ENCODE measurements around the gene ADGRL2. TPM values are rescaled to one million over a fixed set of nuclear protein-coding genes. Genes with fewer than 3 reads are reported as not detected.

Gene ADGRL2
- total RNA-seq, 2 donors from 2014 or later: 61.6 to 76.4 TPM

- H3K27me3 Mint-ChIP-seq (ENCODE audit: insufficient read depth): no peaks in the 10 kb centered on the region
- no peaks in the 10 kb centered on the region for H3K9me3 Mint-ChIP-seq
- H3K4me1 Mint-ChIP-seq: peaks cover 6% of the 10 kb centered on the region
- H3K4me3 Mint-ChIP-seq: no peak overlapping the region
- Histone ChIP-seq H3K9me3 (ENCODE audit: control insufficient read depth, low read length) (no peaks in the 10 kb centered on the region), H3K27me3 (ENCODE audit: control insufficient read depth, insufficient read depth, low read length, poor library complexity, severe bottlenecking) (no peaks in the 10 kb centered on the region), H3K27ac (ENCODE audit: low read depth, low read length) (no peak overlapping the region), H3K4me1 (ENCODE audit: control insufficient read depth, insufficient read depth, low read length) (no peaks in the 10 kb centered on the region), H3K4me3 (ENCODE audit: low read length) (no peak overlapping the region), H3K9ac (ENCODE audit: extremely low read depth, low read length, poor library complexity, severe bottlenecking) (no peak overlapping the region), H3K36me3 (ENCODE audit: control insufficient read depth, insufficient read depth, low read length) (no peaks in the 10 kb centered on the region)
- H3K36me3 Mint-ChIP-seq (ENCODE audit: low read depth): peaks cover 7% of the 10 kb centered on the region
- no peak for TF ChIP-seq CTCF (conservative IDR thresholded peaks at IDR 0.05)
- no peak overlapping the region for H3K27ac Mint-ChIP-seq
- 96 to 100% methylated on average over 5 of the region's 5 CpGs for WGBS, 2 experiments (ENCODE audit: insufficient coverage in 1 of 2, insufficient read length in 1 of 2)
- DNase-seq: no peak
Observed at GRCh38 chr1:81899214-81899821, 98.6 kb downstream of the ADGRL2 start.

- Histone ChIP-seq H3K9ac (ENCODE audit: extremely low read depth, low read length, poor library complexity, severe bottlenecking) (no peak overlapping the region), H3K4me1 (ENCODE audit: control insufficient read depth, insufficient read depth, low read length) (no peaks in the 10 kb centered on the region), H3K36me3 (ENCODE audit: control insufficient read depth, insufficient read depth, low read length) (peaks cover 19% of the 10 kb centered on the region), H3K27ac (ENCODE audit: low read depth, low read length) (no peak overlapping the region), H3K4me3 (ENCODE audit: low read length) (no peak overlapping the region), H3K9me3 (ENCODE audit: control insufficient read depth, low read length) (no peaks in the 10 kb centered on the region), H3K27me3 (ENCODE audit: control insufficient read depth, insufficient read depth, low read length, poor library complexity, severe bottlenecking) (no peaks in the 10 kb centered on the region)
- TF ChIP-seq CTCF (conservative IDR thresholded peaks at IDR 0.05): no peak
- no peak for DNase-seq
- H3K27me3 Mint-ChIP-seq (ENCODE audit: insufficient read depth): no peaks in the 10 kb centered on the region
- 98% methylated on average over 2 of the region's 2 CpGs; no CpG with 5 or more reads in 1 of the 2 experiments for WGBS, 2 experiments (ENCODE audit: insufficient coverage in 1 of 2, insufficient read length in 1 of 2)
- H3K4me3 Mint-ChIP-seq: no peak overlapping the region
- H3K9me3 Mint-ChIP-seq: no peaks in the 10 kb centered on the region
- H3K4me1 Mint-ChIP-seq: peaks cover 7% of the 10 kb centered on the region
- H3K36me3 Mint-ChIP-seq (ENCODE audit: low read depth): peaks cover 17% of the 10 kb centered on the region
- H3K27ac Mint-ChIP-seq: no peak overlapping the region
Observed at GRCh38 chr1:81907575-81907974, 106.8 kb downstream of the ADGRL2 start.

GRCh38 chr1:81912383-81912782, 111.6 kb downstream of the ADGRL2 start:
- H3K4me3 ChIP-seq (ENCODE audit: low read length): no peak overlapping the region
- no peak overlapping the region for H3K27ac Mint-ChIP-seq
- no peak for DNase-seq
- peaks cover 9% of the 10 kb centered on the region for H3K4me1 Mint-ChIP-seq
- no peak overlapping the region for H3K27ac ChIP-seq (ENCODE audit: low read depth, low read length)
- no peaks in the 10 kb centered on the region for H3K27me3 Mint-ChIP-seq (ENCODE audit: insufficient read depth)
- TF ChIP-seq CTCF (conservative IDR thresholded peaks at IDR 0.05): no peak
- H3K9ac ChIP-seq (ENCODE audit: extremely low read depth, low read length, poor library complexity, severe bottlenecking): no peak overlapping the region
- H3K36me3 Mint-ChIP-seq (ENCODE audit: low read depth): peaks cover 14% of the 10 kb centered on the region
- no peak overlapping the region for H3K4me3 Mint-ChIP-seq
- WGBS, 2 experiments (ENCODE audit: insufficient coverage in 1 of 2, insufficient read length in 1 of 2): 88% methylated on average over 3 of the region's 3 CpGs
- no peaks in the 10 kb centered on the region for H3K4me1 ChIP-seq (ENCODE audit: control insufficient read depth, insufficient read depth, low read length)
- H3K36me3 ChIP-seq (ENCODE audit: control insufficient read depth, insufficient read depth, low read length): peaks cover 13% of the 10 kb centered on the region
- no peaks in the 10 kb centered on the region for H3K9me3 Mint-ChIP-seq
- no peaks in the 10 kb centered on the region for H3K27me3 ChIP-seq (ENCODE audit: control insufficient read depth, insufficient read depth, low read length, poor library complexity, severe bottlenecking)
- no peaks in the 10 kb centered on the region for H3K9me3 ChIP-seq (ENCODE audit: control insufficient read depth, low read length)
